ENCODE data around the gene C4orf36.

DNA sequence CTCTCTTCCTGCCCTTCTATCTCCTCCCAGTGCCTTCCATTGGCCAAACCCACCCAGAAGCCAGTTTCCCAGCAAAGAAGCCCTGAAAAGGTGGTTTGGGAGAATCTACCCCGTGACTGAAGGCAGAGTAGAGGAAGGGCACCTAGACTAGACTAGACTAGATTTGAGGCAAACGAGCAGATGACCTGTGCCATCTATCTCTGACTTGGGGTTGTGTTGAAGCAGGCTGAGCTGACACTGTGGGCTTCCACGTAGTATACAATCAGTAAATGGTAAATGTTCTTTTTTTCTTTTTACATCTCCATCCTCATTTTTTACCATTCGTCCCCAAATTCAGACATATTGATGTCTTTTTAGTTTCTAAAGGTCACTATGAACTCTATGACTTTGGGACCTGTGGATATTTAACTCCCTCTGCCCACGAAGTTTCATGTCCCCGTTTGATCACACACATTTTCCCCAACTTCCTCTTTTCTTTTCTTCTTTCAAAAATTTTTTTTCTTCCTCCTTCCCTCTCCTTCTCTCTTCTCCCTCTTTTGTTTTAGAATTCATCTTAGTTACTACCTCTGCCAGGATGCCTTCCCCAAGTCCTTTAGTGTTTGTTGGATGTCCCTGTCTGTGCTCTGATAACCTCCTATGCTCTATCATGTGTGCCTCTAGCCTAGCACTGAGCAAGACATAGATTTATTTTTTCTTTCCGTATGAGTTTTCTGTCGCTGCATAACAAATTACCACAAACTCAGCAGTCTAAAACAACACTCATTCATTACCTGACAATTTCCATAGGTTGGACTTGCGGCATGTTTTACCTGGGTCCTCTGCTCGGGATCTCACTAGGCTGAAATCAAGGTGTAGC, 36.4 kb upstream of the C4orf36 start:
- TF ChIP-seq, protein P1, sequence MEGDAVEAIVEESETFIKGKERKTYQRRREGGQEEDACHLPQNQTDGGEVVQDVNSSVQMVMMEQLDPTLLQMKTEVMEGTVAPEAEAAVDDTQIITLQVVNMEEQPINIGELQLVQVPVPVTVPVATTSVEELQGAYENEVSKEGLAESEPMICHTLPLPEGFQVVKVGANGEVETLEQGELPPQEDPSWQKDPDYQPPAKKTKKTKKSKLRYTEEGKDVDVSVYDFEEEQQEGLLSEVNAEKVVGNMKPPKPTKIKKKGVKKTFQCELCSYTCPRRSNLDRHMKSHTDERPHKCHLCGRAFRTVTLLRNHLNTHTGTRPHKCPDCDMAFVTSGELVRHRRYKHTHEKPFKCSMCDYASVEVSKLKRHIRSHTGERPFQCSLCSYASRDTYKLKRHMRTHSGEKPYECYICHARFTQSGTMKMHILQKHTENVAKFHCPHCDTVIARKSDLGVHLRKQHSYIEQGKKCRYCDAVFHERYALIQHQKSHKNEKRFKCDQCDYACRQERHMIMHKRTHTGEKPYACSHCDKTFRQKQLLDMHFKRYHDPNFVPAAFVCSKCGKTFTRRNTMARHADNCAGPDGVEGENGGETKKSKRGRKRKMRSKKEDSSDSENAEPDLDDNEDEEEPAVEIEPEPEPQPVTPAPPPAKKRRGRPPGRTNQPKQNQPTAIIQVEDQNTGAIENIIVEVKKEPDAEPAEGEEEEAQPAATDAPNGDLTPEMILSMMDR (IDR thresholded peaks at IDR 0.05; ENCODE audit: insufficient read depth, low read depth, low read length) = no peak
- TF ChIP-seq EZH2 (IDR thresholded peaks at IDR 0.05; ENCODE audit: insufficient read depth, low read length) = no peak

Measured in astrocyte (in vitro differentiated cells and primary cell).